Activated T-cell treated with anti-CD3 and anti-CD28 coated beads for 4 hours (primary cell): ENCODE results near the gene TAF1B.

Source experiments
- DNase-seq: peaks from one replicate; pipeline ENCODE4 v3.0.0-alpha.2; 2020

The TAF1B gene

GRCh38 chr2:9843229-9844035 is at the start of gene TAF1B:
TAF1B (plus strand) TSS chr2:9843474; CDS start chr2:9843542, 68 bp downstream.
- DNase-seq: peak; percentile 76

- no peak for DNase-seq
These were observed 49.2 kb upstream of the TAF1B start for GRCh38 chr2:9793918-9794717.

DNA sequence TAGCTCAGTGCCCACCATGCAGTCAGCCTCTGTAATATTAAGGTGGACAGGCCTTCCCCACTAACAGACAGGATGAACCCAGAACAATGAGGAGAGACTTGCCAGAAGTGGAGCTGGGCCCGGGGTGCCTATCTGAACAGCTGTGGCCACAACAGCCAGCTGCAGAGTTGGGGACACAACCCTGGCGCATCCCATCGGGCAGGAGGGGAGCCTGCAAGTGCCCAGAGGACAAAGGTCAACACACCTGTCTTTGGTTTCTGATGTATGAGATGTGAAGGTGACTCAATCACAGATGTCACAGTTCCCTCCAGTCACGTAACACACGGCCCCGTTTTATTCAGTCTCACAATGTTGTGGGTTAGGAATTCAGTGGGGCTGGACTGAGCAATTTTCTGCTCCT is 48.2 kb upstream of the TAF1B start:
- DNase-seq: no peak

DNA sequence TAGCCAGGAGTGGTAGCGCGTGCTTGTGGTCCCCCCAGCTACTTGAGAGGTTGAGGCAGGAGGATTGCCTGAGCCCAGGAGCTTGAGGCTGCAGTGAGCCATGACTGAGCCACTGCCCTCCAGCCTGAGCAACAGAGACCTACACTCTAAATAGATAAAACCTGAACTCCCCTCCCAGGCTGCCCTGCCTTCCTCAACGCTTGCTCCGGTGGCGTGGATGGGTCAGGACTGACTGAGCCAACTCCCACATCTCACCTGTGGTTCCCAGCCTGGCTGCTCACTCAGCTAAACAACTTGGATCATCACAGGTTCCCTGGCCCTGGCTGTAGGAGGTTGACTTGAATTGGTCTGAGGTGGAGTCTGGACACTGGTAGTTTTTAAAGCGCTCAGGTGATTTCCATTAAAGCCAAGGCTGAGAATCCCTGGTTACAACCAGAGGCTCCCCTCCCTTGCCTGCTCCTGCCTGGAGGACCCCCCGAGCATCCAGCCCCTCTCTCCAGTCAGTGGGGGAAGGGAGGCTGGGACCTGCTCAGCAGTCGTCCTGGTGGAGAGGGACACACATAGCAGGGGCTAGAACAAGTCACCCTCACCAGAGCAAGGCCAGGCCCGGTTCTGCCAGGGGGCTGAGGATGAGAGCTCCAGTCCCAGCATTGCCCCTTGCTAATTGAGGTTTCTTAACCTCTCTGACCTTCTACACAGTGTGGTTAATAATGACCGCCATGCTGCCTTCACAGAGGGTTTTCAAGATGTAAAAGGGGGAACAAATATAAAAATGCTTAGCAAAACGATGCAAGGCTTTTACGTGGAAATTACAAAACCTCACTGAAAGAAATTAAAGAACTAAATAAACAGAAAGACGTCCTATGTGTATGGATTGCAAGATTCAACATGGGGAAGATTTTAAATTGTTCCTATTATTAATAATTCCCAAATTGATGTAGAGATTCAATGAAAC is 46.9 kb upstream of the TAF1B start:
- DNase-seq: no peak

DNA sequence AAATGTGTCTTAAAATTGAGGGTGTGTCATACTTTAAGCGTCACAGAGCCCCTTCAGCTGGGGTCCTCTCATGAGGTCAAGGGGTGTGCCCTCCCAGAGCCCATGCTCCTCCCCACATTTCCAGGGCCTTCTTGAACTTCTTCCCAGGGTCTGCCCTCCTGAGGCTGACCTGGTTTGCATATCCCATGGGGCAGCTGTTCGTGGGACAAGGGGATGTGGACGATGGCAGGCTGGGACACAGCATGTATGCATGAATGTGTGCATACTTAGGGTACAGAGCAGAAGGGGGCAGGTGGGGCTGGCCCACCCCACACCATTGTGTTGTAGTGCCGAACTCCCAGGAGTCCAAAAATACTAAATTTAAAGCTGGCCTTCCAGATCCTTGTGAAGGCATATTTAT is 46.2 kb upstream of the TAF1B start:
- DNase-seq: no peak

DNA sequence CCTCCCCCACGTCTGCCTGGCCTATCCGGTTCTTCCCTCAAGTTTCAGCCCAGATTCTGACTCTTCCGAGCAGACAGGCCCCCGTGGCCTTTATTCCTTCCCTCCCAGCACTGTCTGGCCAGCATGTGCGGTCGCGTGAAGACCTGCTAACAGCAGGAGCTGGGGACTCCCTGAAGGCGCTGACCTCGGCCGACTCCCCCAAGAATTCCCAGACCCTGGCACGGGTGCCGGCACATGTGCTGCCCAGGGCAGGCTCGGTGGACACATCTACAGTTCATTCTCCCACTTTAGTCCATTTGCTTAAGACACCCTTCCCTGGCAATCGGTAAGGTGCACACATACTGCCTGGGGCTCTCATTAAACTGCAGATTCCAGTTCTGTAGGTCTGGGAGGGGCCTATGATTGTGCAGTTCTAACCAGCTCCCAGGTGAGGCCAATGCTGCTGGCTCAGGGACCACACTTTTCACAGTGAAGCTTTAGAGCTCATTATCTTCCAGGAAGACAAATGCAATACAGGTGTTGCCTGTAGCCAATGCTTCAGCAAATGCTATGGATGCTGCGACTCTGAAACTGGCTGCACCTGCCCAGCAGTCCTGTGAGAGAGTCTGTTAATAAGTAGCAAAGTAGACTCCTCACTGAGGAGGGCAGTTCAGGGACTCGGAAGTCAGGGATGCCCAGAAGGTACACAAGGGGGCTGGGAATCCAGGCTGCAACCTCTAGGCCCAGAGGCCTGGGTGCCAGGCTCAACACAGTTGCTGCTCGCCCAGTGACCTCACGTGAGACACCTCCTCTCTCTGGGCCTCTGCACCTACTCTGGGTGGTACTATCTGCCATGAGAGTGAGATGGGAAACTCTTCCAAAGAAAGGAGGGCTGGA is 45.4 kb upstream of the TAF1B start:
- no peak for DNase-seq

GRCh38 chr2:9799011-9799596 is 44.2 kb upstream of the TAF1B start:
- DNase-seq: no peak

- peak; percentile 85 for DNase-seq
These were observed 43.3 kb upstream of the TAF1B start for GRCh38 chr2:9799729-9800632.

- DNase-seq: no peak
These were observed 42.7 kb upstream of the TAF1B start for GRCh38 chr2:9800639-9800974.

GRCh38 chr2:9800975-9801726 is 42.1 kb upstream of the TAF1B start:
- DNase-seq: peak; percentile 38

- DNase-seq: no peak
These were observed 40.7 kb upstream of the TAF1B start for GRCh38 chr2:9802576-9802993.

- DNase-seq: no peak
These were observed 40.1 kb upstream of the TAF1B start for GRCh38 chr2:9803023-9803805.

GRCh38 chr2:9805435-9806297 is 37.6 kb upstream of the TAF1B start:
- no peak for DNase-seq

DNA sequence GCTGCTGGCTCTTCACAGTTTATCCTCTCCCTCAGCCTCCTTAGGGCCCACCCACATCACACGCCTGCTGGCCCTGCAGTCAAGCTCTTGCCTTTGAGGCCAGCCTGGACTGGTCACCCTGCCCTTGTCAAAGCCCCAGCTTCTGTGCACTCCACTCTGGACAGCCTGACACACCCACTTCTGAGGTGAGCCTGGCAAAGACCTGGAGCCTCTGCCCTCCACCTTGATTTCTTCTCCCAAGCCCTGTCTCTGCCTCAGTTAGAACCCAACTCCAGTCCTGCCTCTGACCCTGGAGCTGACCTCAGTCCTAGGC is 37.0 kb upstream of the TAF1B start:
- no peak for DNase-seq

- no peak for DNase-seq
These were observed 36.6 kb upstream of the TAF1B start for GRCh38 chr2:9806656-9807055.

DNA sequence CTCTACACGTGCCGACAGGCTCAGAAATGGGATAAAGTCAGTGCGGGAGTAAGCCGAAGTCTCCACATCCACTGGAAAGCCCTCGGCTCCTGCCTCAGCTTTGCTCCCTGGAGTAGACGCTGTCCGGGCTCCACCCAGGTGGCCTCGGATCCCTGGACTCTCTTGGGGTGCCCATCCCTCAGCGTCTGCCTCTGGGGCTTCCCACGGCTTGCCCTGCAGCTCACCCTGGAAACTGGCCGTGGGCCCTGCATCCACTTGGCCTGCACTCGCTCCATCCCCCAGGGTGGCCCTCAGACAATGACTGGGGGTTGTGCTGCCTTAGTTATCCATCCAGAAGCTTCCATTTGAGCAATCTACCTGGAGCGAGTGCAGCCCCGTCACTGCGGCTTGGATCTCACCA is 36.2 kb upstream of the TAF1B start:
- DNase-seq: no peak

- DNase-seq: no peak
These were observed 35.5 kb upstream of the TAF1B start for GRCh38 chr2:9807555-9808305.
